ENCODE results near the gene RPL9. TPM values are rescaled to one million over a fixed set of nuclear protein-coding genes. Genes with fewer than 3 reads are reported as not detected.
A peak's percentile ranks its signal among the peaks of the same experiment; 100 is the strongest.

The RPL9 gene
- total and polyA plus RNA-seq, 7 experiments from 2014 or later: 1,414 to 3,398 (median 2,821) TPM

GRCh38 chr4:39446842-39447573 lies 11.7 kb downstream of the RPL9 start:
- no peaks in the 10 kb centered on the region for H3K9me3 Mint-ChIP-seq
- Histone ChIP-seq H3K4me3 (ENCODE audit: low read length) (peak overlapping the region; percentile 26), H3K9me3 (ENCODE audit: control insufficient read depth in 2 of 3, low read length in 3 of 3) (no peaks in the 10 kb centered on the region), H3K27me3 (ENCODE audit: control insufficient read depth in 2 of 2, insufficient read depth in 2 of 2, low read length in 2 of 2) (no peaks in the 10 kb centered on the region), H3K4me1 (ENCODE audit: control insufficient read depth in 2 of 2, insufficient read depth in 2 of 2, low read length in 2 of 2) (peaks cover 0 to 3% of the 10 kb centered on the region in 2 donors), H3K36me3 (ENCODE audit: control insufficient read depth in 2 of 3, insufficient read depth in 3 of 3, low read length in 3 of 3) (peaks cover 0 to 9% (median 3%) of the 10 kb centered on the region in 3 experiments), H3K27ac (ENCODE audit: low read depth, low read length) (no peak overlapping the region)
- H3K36me3 Mint-ChIP-seq: peaks cover 0 to 11% (median 2%) of the 10 kb centered on the region in 5 donors
- ATAC-seq (peak; percentile 90), DNase-seq (peak in 6 of 9 donors; percentile 25 to 51 (median 40))
- H3K4me3 Mint-ChIP-seq: peak overlapping the region; percentile 48 to 81 (median 70)
- peak overlapping the region in 3 of 9 donors; percentile 6 to 65 (median 38) for H3K27ac Mint-ChIP-seq
- POLR2A ChIA-PET: interaction anchor here (0.7 to 1.8 kb wide), 4 partner anchors 10 to 191 kb away, joined by 3 to 8 read pairs (median 4); partner anchors contain the start of genes LIAS, RPL9, SMIM14 and UGDH
- CTCF ChIA-PET: interaction anchor here (0.6 to 0.7 kb wide), 2 partner anchors 13 to 574 kb away, joined by 3 read pairs; no protein-coding TSS in a partner anchor
- intact Hi-C loops (cut with micrococcal nuclease): no loop called here
- H3K4me1 Mint-ChIP-seq: peaks cover 0 to 11% (median 6%) of the 10 kb centered on the region in 7 donors
- H3K27me3 Mint-ChIP-seq: no peaks in the 10 kb centered on the region

GRCh38 chr4:39446483-39446841 lies 12.3 kb downstream of the RPL9 start:
- POLR2A ChIA-PET: interaction anchor here (0.9 to 1.8 kb wide), 4 partner anchors 11 to 192 kb away, joined by 3 to 8 read pairs (median 4); partner anchors contain the start of genes LIAS, RPL9 and SMIM14
- no peak for DNase-seq
- peaks cover 0 to 3% of the 10 kb centered on the region in 2 donors for H3K4me1 ChIP-seq (ENCODE audit: control insufficient read depth in 2 of 2, insufficient read depth in 2 of 2, low read length in 2 of 2)
- Mint-ChIP-seq H3K27ac (no peak overlapping the region), H3K36me3 (peaks cover 0 to 7% (median 0%) of the 10 kb centered on the region in 5 donors), H3K4me3 (peak overlapping the region in 5 of 10 donors; percentile 67 to 79 (median 75)), H3K9me3 (no peaks in the 10 kb centered on the region), H3K27me3 (no peaks in the 10 kb centered on the region), H3K4me1 (peaks cover 0 to 9% (median 6%) of the 10 kb centered on the region in 7 donors)
- H3K27me3 ChIP-seq (ENCODE audit: control insufficient read depth in 2 of 2, insufficient read depth in 2 of 2, low read length in 2 of 2): no peaks in the 10 kb centered on the region
- CTCF ChIA-PET: interaction anchor here (0.7 kb wide), 1 partner anchor 13 kb away, joined by 3 read pairs; no protein-coding TSS in a partner anchor
- intact Hi-C loops (cut with micrococcal nuclease): no loop called here
- peaks cover 0 to 4% (median 0%) of the 10 kb centered on the region in 3 experiments for H3K36me3 ChIP-seq (ENCODE audit: control insufficient read depth in 2 of 3, insufficient read depth in 3 of 3, low read length in 3 of 3)
- no peak for ATAC-seq
- no peaks in the 10 kb centered on the region for H3K9me3 ChIP-seq (ENCODE audit: control insufficient read depth in 2 of 3, low read length in 3 of 3)
- H3K27ac ChIP-seq (ENCODE audit: low read depth, low read length): no peak overlapping the region
- H3K4me3 ChIP-seq (ENCODE audit: low read length): peak overlapping the region; percentile 26

GRCh38 chr4:39442998-39443397 lies 15.7 kb downstream of the RPL9 start:
- Mint-ChIP-seq H3K27me3 (peaks cover 0 to 11% (median 0%) of the 10 kb centered on the region in 5 donors), H3K36me3 (no peaks in the 10 kb centered on the region), H3K4me1 (peaks cover 0 to 6% (median 4%) of the 10 kb centered on the region in 7 donors), H3K4me3 (no peak overlapping the region), H3K27ac (no peak overlapping the region), H3K9me3 (no peaks in the 10 kb centered on the region)
- no peak for DNase-seq
- intact Hi-C loops (cut with micrococcal nuclease): no loop called here
- Histone ChIP-seq H3K36me3 (ENCODE audit: control insufficient read depth in 2 of 3, insufficient read depth in 3 of 3, low read length in 3 of 3) (no peaks in the 10 kb centered on the region), H3K9me3 (ENCODE audit: control insufficient read depth in 2 of 3, low read length in 3 of 3) (no peaks in the 10 kb centered on the region), H3K27me3 (ENCODE audit: control insufficient read depth in 2 of 2, insufficient read depth in 2 of 2, low read length in 2 of 2) (no peaks in the 10 kb centered on the region), H3K27ac (ENCODE audit: low read depth, low read length) (no peak overlapping the region), H3K4me3 (ENCODE audit: low read length) (no peak overlapping the region), H3K4me1 (ENCODE audit: control insufficient read depth in 2 of 2, insufficient read depth in 2 of 2, low read length in 2 of 2) (peaks cover 0 to 3% of the 10 kb centered on the region in 2 donors)
- ChIA-PET POLR2A (no interaction called here), CTCF (interaction anchor here (1.1 kb wide), 1 partner anchor 10 kb away, joined by 4 read pairs; no protein-coding TSS in a partner anchor)
- ATAC-seq: no peak

GRCh38 chr4:39441593-39441992 lies 17.1 kb downstream of the RPL9 start:
- Mint-ChIP-seq H3K9me3 (no peaks in the 10 kb centered on the region), H3K4me3 (no peak overlapping the region), H3K36me3 (no peaks in the 10 kb centered on the region), H3K4me1 (no peaks in the 10 kb centered on the region), H3K27me3 (peaks cover 0 to 18% (median 0%) of the 10 kb centered on the region in 5 donors), H3K27ac (no peak overlapping the region)
- Histone ChIP-seq H3K27ac (ENCODE audit: low read depth, low read length) (no peak overlapping the region), H3K4me3 (ENCODE audit: low read length) (no peak overlapping the region), H3K9me3 (ENCODE audit: control insufficient read depth in 2 of 3, low read length in 3 of 3) (no peaks in the 10 kb centered on the region), H3K4me1 (ENCODE audit: control insufficient read depth in 2 of 2, insufficient read depth in 2 of 2, low read length in 2 of 2) (no peaks in the 10 kb centered on the region), H3K27me3 (ENCODE audit: control insufficient read depth in 2 of 2, insufficient read depth in 2 of 2, low read length in 2 of 2) (no peaks in the 10 kb centered on the region), H3K36me3 (ENCODE audit: control insufficient read depth in 2 of 3, insufficient read depth in 3 of 3, low read length in 3 of 3) (no peaks in the 10 kb centered on the region)
- ChIA-PET CTCF (interaction anchor here (0.7 kb wide), 1 partner anchor 17 kb away, joined by 3 read pairs; no protein-coding TSS in a partner anchor), POLR2A (no interaction called here)
- no peak for DNase-seq
- ATAC-seq: no peak
- intact Hi-C loops (cut with micrococcal nuclease): no loop called here

- intact Hi-C loops (cut with micrococcal nuclease): no loop called here
- Histone ChIP-seq H3K4me1 (ENCODE audit: control insufficient read depth in 2 of 2, insufficient read depth in 2 of 2, low read length in 2 of 2) (no peaks in the 10 kb centered on the region), H3K36me3 (ENCODE audit: control insufficient read depth in 2 of 3, insufficient read depth in 3 of 3, low read length in 3 of 3) (no peaks in the 10 kb centered on the region), H3K27me3 (ENCODE audit: control insufficient read depth in 2 of 2, insufficient read depth in 2 of 2, low read length in 2 of 2) (no peaks in the 10 kb centered on the region), H3K4me3 (ENCODE audit: low read length) (no peak overlapping the region), H3K27ac (ENCODE audit: low read depth, low read length) (no peak overlapping the region), H3K9me3 (ENCODE audit: control insufficient read depth in 2 of 3, low read length in 3 of 3) (no peaks in the 10 kb centered on the region)
- H3K9me3 Mint-ChIP-seq: no peaks in the 10 kb centered on the region
- peaks cover 0 to 15% (median 0%) of the 10 kb centered on the region in 5 donors for H3K27me3 Mint-ChIP-seq
- POLR2A ChIA-PET: no interaction called here
- H3K36me3 Mint-ChIP-seq: no peaks in the 10 kb centered on the region
- no peak for ATAC-seq
- no peaks in the 10 kb centered on the region for H3K4me1 Mint-ChIP-seq
- no peak overlapping the region for H3K4me3 Mint-ChIP-seq
- CTCF ChIA-PET: no interaction called here
- DNase-seq: no peak
- no peak overlapping the region for H3K27ac Mint-ChIP-seq
Observed at GRCh38 chr4:39435659-39436563, 22.8 kb downstream of the RPL9 start.

GRCh38 chr4:39433878-39434492 lies 24.7 kb downstream of the RPL9 start:
- ChIA-PET CTCF (no interaction called here), POLR2A (interaction anchor here (1.0 kb wide), 1 partner anchor 14 kb away, joined by 4 read pairs; no protein-coding TSS in a partner anchor)
- H3K27ac ChIP-seq (ENCODE audit: low read depth, low read length): no peak overlapping the region
- no peaks in the 10 kb centered on the region for H3K9me3 Mint-ChIP-seq
- H3K4me3 Mint-ChIP-seq: no peak overlapping the region
- ATAC-seq (no peak), DNase-seq (no peak)
- no peaks in the 10 kb centered on the region for H3K36me3 Mint-ChIP-seq
- H3K27me3 ChIP-seq (ENCODE audit: control insufficient read depth in 2 of 2, insufficient read depth in 2 of 2, low read length in 2 of 2): no peaks in the 10 kb centered on the region
- no peak overlapping the region for H3K4me3 ChIP-seq (ENCODE audit: low read length)
- H3K4me1 Mint-ChIP-seq: no peaks in the 10 kb centered on the region
- no peaks in the 10 kb centered on the region for H3K4me1 ChIP-seq (ENCODE audit: control insufficient read depth in 2 of 2, insufficient read depth in 2 of 2, low read length in 2 of 2)
- no peaks in the 10 kb centered on the region for H3K36me3 ChIP-seq (ENCODE audit: control insufficient read depth in 2 of 3, insufficient read depth in 3 of 3, low read length in 3 of 3)
- no peaks in the 10 kb centered on the region for H3K9me3 ChIP-seq (ENCODE audit: control insufficient read depth in 2 of 3, low read length in 3 of 3)
- no peak overlapping the region for H3K27ac Mint-ChIP-seq
- intact Hi-C loops (cut with micrococcal nuclease): no loop called here
- H3K27me3 Mint-ChIP-seq: peaks cover 0 to 12% (median 0%) of the 10 kb centered on the region in 5 donors
